ENCODE data around the gene LTBP1.
A peak's percentile ranks its signal among the peaks of the same experiment; 100 is the strongest.
"Not testable (repeated sequence)": the region's sequence is repeated elsewhere in the genome, so short reads cannot be mapped to it uniquely, and the experiment has no call there.

Gene LTBP1

GRCh38 chr2:32946314-32947075 lies at the start of gene LTBP1:
Gene LTBP1, plus strand, starts transcription at chr2:32946953. Its CDS starts 372 bp downstream, at chr2:32947325.
- DNase-seq (ENCODE audit: low read depth) = peak; percentile 23

DNA sequence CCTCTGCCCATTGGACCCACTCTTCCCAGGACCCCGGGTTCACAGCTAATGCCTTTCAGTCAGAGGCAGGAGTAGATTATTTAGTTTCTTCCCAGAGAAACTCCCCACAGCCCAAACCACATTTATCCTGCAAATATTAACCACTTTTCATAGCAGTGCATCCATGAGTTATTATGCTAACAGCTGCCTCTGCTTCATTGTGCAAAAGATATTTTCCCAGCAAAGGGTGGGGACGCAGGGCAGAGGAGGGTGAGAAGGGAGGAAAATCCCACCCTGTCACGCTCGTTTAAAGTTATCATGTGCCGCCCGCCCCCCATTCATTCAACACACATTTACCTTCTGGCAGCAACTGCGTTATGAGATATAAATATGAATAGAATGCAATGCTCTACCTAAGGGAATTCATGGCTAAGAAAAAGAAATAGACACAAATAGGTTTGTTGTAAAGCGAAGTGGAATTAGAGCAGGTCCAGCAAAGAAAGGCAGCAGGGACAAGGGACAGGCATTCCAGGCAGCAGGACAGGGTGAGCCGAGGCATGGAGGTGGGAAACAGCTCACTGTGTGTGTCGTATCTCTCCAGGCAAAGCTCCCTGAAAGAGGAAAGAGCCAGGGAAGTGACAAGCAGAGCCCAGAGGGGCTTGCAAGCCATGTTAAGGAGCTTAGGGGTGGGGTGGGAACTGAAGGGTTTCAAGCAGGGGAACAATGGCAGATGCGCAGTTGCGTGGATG lies 46.3 kb upstream of the LTBP1 start:
- DNase-seq (ENCODE audit: low read depth) = no peak

DNA sequence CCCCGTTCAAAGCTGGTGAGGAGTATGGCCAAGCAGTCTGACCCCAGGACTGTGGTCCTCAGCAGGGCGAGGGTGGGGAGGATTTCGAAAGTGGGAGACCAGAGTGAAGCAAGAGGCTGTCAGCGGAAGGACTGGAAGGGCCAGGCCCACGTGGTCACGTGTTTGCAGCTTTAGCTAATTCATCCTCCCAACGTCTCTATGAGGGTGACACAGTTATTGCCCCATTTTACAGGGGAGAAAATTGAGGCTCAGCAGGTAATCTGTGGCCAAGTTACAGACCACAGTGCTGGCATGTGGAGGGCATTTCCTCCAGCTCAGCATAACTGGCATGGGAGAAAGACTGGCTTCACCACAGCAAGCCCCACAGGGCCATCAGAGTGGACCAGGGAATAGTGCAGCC lies 45.4 kb upstream of the LTBP1 start:
- DNase-seq (ENCODE audit: low read depth) = no peak

- no peak for DNase-seq (ENCODE audit: low read depth)
These were observed 44.6 kb upstream of the LTBP1 start for GRCh38 chr2:32902174-32902573.

DNA sequence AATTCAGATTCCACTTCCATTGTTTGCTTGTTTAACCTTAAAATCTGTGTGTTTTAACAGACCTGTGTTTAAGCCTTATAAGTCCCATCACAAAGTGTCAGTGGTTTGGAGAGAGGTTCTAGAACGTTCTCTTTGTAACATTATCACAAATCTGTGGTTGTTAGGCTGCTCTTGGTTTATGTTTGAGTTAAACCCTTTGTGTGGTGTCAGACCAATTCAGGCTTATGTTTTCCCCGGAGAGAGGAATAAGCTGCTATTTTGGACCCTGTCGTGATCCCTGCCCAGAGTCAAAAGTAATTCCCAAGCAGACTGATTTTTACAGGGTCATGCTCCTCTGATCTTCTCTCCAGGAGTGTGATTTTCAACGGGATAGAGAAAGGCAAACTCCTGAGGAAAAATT lies 43.8 kb upstream of the LTBP1 start:
- no peak for DNase-seq (ENCODE audit: low read depth)

- no peak for DNase-seq (ENCODE audit: low read depth)
These were observed 42.7 kb upstream of the LTBP1 start for GRCh38 chr2:32904074-32904473.

DNA sequence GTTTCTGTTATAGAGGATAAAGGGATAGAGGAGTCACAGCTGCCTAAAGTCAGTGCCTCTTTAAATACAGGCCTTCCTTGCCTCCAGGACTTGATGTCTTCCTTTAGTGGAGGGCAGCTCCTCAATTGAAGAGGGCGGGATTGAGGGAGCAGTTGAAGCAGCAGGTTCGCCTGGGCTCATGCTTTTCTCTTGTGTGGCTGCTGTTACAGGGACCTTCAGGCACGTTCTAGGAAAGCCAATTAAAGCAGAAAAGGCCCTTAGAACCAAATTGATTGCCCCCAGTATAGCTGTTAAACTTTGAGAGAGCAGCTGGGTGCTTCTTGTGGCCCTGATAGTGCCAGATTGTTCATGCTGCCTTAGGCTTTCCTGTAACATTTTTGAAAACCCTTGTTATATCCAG lies 42.0 kb upstream of the LTBP1 start:
- no peak for DNase-seq (ENCODE audit: low read depth)

- no peak for DNase-seq (ENCODE audit: low read depth)
These were observed 41.5 kb upstream of the LTBP1 start for GRCh38 chr2:32905270-32905669.

GRCh38 chr2:32910883-32911598 lies 35.7 kb upstream of the LTBP1 start:
- DNase-seq (ENCODE audit: low read depth) = no peak

DNA sequence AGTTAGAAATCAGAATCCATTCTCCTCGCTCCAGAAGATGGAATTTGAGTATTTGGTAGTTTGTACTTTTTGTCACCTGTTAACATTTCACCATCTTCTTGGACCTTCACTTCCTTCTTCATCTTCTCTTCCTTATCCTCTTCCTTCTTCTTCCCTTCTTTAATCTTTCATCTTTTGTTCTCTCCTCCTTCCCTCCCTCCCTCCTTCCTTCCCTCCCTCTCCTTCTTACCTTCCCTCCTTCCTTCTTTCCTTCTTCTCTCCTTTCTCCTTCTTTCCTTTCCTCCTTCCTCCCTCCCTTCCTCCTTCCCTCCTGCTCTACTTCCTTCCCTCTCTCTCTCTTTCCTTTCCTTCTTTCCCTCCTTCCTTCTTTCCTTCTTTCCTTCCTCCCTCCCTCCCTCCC lies 31.1 kb upstream of the LTBP1 start:
- DNase-seq (ENCODE audit: low read depth) = no peak

GRCh38 chr2:32918774-32919173 lies 28.0 kb upstream of the LTBP1 start:
- no peak for DNase-seq (ENCODE audit: low read depth)

DNA sequence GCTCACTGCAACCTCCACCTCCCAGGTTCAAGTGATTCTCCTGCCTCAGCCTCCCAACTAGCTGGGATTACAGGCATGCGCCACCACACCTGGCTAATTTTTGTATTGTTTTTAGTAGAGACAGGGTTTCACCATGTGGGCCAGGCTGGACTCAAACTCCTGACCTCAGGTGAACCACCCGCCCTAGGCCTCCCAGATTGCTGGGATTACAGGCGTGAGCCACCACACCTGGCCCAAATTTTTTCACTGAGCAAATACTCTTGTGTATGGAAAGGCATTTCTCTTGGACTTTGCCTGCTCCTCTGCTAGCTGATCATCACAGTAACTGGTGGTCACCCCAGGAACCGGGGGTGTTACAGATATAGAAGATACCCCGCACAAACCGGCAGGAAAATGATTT lies 26.9 kb upstream of the LTBP1 start:
- DNase-seq (ENCODE audit: low read depth) = not testable (repeated sequence)

GRCh38 chr2:32921486-32921885 lies 25.3 kb upstream of the LTBP1 start:
- DNase-seq (ENCODE audit: low read depth) = not testable (repeated sequence)

DNA sequence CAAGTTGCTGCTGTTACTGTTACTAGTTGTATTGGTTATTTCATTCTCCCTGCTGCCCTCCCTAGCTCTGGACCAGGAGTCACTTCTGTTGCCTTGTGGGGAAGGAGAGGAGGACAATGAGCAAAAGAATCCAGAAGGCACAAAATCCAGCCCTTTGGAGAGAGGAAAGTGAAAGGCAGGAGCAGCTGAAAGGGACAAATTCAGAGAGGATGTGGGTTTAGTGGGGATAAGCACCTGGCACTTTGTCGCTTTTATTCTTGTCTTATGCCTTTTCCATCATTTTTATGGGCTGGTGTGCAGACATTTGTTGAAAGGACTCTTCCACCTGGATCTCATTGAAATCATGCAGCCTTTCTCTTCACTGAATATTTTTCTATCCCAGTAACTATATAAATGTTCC lies 24.3 kb upstream of the LTBP1 start:
- DNase-seq (ENCODE audit: low read depth) = no peak

- no peak for DNase-seq (ENCODE audit: low read depth)
These were observed 23.6 kb upstream of the LTBP1 start for GRCh38 chr2:32923109-32923508.

GRCh38 chr2:32925283-32925815 lies 21.4 kb upstream of the LTBP1 start:
- DNase-seq (ENCODE audit: low read depth) = no peak

DNA sequence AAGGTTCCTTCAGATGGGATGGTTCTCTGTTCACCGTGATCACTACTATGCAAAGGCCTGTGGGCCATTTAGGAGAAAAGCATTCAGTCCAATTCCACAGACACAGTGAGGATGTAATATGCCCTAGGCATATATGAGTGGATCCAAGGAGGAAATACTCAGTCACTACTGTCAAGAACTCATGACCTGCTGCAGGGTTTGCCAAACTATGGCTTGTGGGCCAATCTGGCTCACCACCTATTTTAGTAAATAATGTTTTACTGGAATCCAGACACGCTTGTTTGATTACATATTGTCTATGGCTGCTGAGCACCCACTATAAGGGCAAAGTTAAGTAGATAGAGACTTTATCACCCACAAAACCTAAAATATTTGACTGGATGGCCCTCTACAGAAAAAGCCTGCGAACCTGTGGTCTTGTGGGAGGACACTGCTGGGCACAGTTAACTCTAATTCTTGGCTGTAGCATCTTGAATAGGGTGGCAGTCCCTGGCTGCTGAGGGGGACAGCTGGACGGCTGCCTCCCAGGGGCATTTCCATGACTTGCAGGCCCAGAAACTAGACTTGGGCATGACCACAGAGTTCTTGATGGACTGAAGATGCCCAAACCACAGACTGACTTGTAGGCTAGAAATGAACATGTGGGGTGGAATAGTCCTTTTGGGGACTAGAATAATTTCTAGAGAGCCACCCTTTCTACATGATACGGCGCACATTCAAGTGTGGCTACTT lies 20.6 kb upstream of the LTBP1 start:
- no peak for DNase-seq (ENCODE audit: low read depth)

- DNase-seq (ENCODE audit: low read depth) = no peak
These were observed 20.1 kb upstream of the LTBP1 start for GRCh38 chr2:32926708-32927084.

- DNase-seq (ENCODE audit: low read depth) = no peak
These were observed 16.3 kb upstream of the LTBP1 start for GRCh38 chr2:32930436-32930835.

GRCh38 chr2:32931519-32931918 lies 15.2 kb upstream of the LTBP1 start:
- DNase-seq (ENCODE audit: low read depth) = no peak

DNA sequence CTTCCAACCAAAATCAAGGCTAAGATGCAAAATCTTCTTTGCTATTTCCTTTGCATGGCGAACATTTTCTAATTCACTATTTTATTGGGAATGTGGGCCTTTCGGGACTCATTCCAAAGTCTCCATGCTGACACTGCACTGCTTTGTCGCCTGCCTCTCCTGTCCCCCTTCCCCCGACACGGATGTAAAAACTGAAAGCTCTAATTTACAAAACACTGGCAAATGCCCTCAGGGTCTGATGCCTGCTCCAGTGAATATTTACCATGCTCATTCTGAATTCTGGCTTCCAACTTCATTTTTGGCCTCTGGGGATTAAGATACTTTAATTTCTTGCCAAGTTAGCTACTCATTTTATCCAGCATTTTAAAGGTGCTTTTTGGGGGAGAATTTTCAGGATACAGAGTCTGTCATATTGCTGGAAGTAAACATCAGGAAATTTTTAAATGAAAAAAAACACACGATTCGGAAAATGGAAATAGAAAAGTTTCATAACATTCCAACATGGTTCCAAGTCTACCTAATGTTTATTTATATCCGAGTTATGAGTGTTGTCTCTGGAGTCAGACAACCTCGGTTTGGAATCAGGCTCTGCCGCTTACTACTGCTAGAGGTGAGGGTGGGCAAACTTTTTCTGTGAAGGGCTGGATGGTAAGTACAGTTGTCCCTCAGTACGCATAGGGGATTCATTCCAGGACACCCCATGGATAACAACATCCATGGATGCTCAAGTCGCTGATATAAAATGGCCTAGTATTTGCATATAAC lies 14.6 kb upstream of the LTBP1 start:
- no peak for DNase-seq (ENCODE audit: low read depth)
